ENCODE data around the gene PPP5C.

GRCh38 chr19:46426035-46426505 lies 79.2 kb downstream of the PPP5C start:
- TF ChIP-seq POLR2A (IDR thresholded peaks at IDR 0.05; ENCODE audit: low read depth) (no peak), POLR2AphosphoS5 (IDR thresholded peaks at IDR 0.05) (no peak)
- TF ChIP-seq, protein P1, sequence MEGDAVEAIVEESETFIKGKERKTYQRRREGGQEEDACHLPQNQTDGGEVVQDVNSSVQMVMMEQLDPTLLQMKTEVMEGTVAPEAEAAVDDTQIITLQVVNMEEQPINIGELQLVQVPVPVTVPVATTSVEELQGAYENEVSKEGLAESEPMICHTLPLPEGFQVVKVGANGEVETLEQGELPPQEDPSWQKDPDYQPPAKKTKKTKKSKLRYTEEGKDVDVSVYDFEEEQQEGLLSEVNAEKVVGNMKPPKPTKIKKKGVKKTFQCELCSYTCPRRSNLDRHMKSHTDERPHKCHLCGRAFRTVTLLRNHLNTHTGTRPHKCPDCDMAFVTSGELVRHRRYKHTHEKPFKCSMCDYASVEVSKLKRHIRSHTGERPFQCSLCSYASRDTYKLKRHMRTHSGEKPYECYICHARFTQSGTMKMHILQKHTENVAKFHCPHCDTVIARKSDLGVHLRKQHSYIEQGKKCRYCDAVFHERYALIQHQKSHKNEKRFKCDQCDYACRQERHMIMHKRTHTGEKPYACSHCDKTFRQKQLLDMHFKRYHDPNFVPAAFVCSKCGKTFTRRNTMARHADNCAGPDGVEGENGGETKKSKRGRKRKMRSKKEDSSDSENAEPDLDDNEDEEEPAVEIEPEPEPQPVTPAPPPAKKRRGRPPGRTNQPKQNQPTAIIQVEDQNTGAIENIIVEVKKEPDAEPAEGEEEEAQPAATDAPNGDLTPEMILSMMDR (IDR thresholded peaks at IDR 0.05) = no peak
